ENCODE results near the gene RAB36.

RAB36 gene

GRCh38 chr22:23106906-23107367, 38.3 kb upstream of the RAB36 start:
- Histone ChIP-seq H3K4me1 (ENCODE audit: low read length) (no peaks in the 10 kb centered on the region), H3K27me3 (replicated peaks; ENCODE audit: insufficient read depth, low read length) (no peaks in the 10 kb centered on the region), H3K9ac (ENCODE audit: low read length) (no peak overlapping the region), H3F3A (ENCODE audit: insufficient read depth, low read length) (no peaks in the 10 kb centered on the region), H3K36me3 (replicated peaks; ENCODE audit: insufficient read depth, low read length) (no peaks in the 10 kb centered on the region), H2AFZ (ENCODE audit: low read length) (no peak overlapping the region), H3K27ac (ENCODE audit: low read length) (no peak overlapping the region), H3K4me2 (ENCODE audit: low read depth, low read length) (no peak overlapping the region), H3K79me2 (ENCODE audit: low read length) (no peaks in the 10 kb centered on the region), H3K9me3 (replicated peaks; ENCODE audit: insufficient read depth, low read length) (no peaks in the 10 kb centered on the region), H3K4me3 (ENCODE audit: low read length) (no peak overlapping the region), H4K20me1 (ENCODE audit: insufficient read depth, low read length) (no peaks in the 10 kb centered on the region), H3K9me2 (replicated peaks; ENCODE audit: insufficient read depth, low read length) (no peaks in the 10 kb centered on the region)
- TF ChIP-seq, protein P1, sequence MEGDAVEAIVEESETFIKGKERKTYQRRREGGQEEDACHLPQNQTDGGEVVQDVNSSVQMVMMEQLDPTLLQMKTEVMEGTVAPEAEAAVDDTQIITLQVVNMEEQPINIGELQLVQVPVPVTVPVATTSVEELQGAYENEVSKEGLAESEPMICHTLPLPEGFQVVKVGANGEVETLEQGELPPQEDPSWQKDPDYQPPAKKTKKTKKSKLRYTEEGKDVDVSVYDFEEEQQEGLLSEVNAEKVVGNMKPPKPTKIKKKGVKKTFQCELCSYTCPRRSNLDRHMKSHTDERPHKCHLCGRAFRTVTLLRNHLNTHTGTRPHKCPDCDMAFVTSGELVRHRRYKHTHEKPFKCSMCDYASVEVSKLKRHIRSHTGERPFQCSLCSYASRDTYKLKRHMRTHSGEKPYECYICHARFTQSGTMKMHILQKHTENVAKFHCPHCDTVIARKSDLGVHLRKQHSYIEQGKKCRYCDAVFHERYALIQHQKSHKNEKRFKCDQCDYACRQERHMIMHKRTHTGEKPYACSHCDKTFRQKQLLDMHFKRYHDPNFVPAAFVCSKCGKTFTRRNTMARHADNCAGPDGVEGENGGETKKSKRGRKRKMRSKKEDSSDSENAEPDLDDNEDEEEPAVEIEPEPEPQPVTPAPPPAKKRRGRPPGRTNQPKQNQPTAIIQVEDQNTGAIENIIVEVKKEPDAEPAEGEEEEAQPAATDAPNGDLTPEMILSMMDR (IDR thresholded peaks at IDR 0.05; ENCODE audit: low read length) = no peak
- TF ChIP-seq EZH2 (optimal IDR thresholded peaks at IDR 0.05; ENCODE audit: low read depth, low read length) (no peak), EZH2phosphoT487 (IDR thresholded peaks at IDR 0.05; ENCODE audit: low read length) (no peak)
- DNase-seq = no peak

GRCh38 chr22:23107487-23108248, 37.6 kb upstream of the RAB36 start:
- Histone ChIP-seq H3K79me2 (ENCODE audit: low read length) (no peaks in the 10 kb centered on the region), H3K4me1 (ENCODE audit: low read length) (no peaks in the 10 kb centered on the region), H4K20me1 (ENCODE audit: insufficient read depth, low read length) (no peaks in the 10 kb centered on the region), H3K36me3 (replicated peaks; ENCODE audit: insufficient read depth, low read length) (no peaks in the 10 kb centered on the region), H3K9ac (ENCODE audit: low read length) (no peak overlapping the region), H3F3A (ENCODE audit: insufficient read depth, low read length) (no peaks in the 10 kb centered on the region), H2AFZ (ENCODE audit: low read length) (no peak overlapping the region), H3K4me3 (ENCODE audit: low read length) (no peak overlapping the region), H3K27me3 (replicated peaks; ENCODE audit: insufficient read depth, low read length) (no peaks in the 10 kb centered on the region), H3K4me2 (ENCODE audit: low read depth, low read length) (no peak overlapping the region), H3K27ac (ENCODE audit: low read length) (no peak overlapping the region), H3K9me3 (replicated peaks; ENCODE audit: insufficient read depth, low read length) (no peaks in the 10 kb centered on the region), H3K9me2 (replicated peaks; ENCODE audit: insufficient read depth, low read length) (no peaks in the 10 kb centered on the region)
- no peak for DNase-seq
- no peak for TF ChIP-seq EZH2 (optimal IDR thresholded peaks at IDR 0.05; ENCODE audit: low read depth, low read length)
- TF ChIP-seq, protein P1 (IDR thresholded peaks at IDR 0.05; ENCODE audit: low read length) = no peak
- no peak for TF ChIP-seq EZH2phosphoT487 (IDR thresholded peaks at IDR 0.05; ENCODE audit: low read length)

- H3K36me3 ChIP-seq (replicated peaks; ENCODE audit: insufficient read depth, low read length) = no peaks in the 10 kb centered on the region
- no peak overlapping the region for H3K4me2 ChIP-seq (ENCODE audit: low read depth, low read length)
- H4K20me1 ChIP-seq (ENCODE audit: insufficient read depth, low read length) = no peaks in the 10 kb centered on the region
- H3K9ac ChIP-seq (ENCODE audit: low read length) = no peak overlapping the region
- TF ChIP-seq EZH2phosphoT487 (IDR thresholded peaks at IDR 0.05; ENCODE audit: low read length) (no peak), EZH2 (optimal IDR thresholded peaks at IDR 0.05; ENCODE audit: low read depth, low read length) (no peak)
- TF ChIP-seq, protein P1 (IDR thresholded peaks at IDR 0.05; ENCODE audit: low read length) = no peak
- H3K9me3 ChIP-seq (replicated peaks; ENCODE audit: insufficient read depth, low read length) = no peaks in the 10 kb centered on the region
- no peaks in the 10 kb centered on the region for H3F3A ChIP-seq (ENCODE audit: insufficient read depth, low read length)
- H3K79me2 ChIP-seq (ENCODE audit: low read length) = no peaks in the 10 kb centered on the region
- H3K4me3 ChIP-seq (ENCODE audit: low read length) = no peak overlapping the region
- H3K27ac ChIP-seq (ENCODE audit: low read length) = no peak overlapping the region
- H2AFZ ChIP-seq (ENCODE audit: low read length) = no peak overlapping the region
- H3K9me2 ChIP-seq (replicated peaks; ENCODE audit: insufficient read depth, low read length) = no peaks in the 10 kb centered on the region
- no peaks in the 10 kb centered on the region for H3K27me3 ChIP-seq (replicated peaks; ENCODE audit: insufficient read depth, low read length)
- no peaks in the 10 kb centered on the region for H3K4me1 ChIP-seq (ENCODE audit: low read length)
- no peak for DNase-seq
Observed at GRCh38 chr22:23108249-23109078, 36.8 kb upstream of the RAB36 start.
